ENCODE measurements around the gene TMEM212.

TMEM212 gene

DNA sequence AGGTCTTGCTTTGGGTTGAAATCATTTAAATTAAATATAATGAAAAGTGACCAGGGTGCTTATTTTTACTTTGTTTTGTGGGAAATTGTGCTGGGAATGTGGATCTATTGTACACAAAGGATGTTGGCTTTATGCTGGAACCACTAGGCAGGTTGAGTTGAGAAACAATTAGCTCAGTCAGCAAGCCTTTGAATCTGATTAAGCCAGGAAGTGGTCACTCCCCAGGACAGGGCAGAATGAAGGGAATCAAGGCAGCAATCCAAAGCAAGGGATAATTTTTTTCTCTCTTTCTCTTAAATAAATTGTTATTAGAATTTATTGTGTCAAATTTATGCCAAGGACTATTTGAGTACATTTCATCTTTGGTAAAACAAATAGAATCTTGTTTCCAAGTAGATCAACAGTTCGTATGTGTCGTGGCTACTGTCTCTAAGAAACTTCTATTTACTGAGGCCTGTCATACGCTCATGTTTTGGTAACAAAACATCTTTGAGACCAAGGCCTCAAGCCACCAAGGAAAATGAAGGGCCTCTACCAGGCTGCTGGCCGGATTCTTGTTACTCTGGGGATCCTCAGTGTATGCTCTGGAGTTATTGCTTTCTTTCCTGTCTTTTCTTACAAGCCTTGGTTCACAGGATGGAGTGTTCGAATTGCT, at the start of gene TMEM212:
Gene TMEM212, plus strand, starts transcription at position 486 of the 655 bp plus-strand sequence. Its CDS starts 35 bp downstream, at position 521.
- Histone ChIP-seq H3K4me1 (ENCODE audit: control insufficient read depth, insufficient read depth, low read length) (peaks cover 7% of the 10 kb centered on the region), H3K9ac (ENCODE audit: low read depth, low read length) (no peak within 1 kb of the TSS), H3K27ac (ENCODE audit: low read depth, low read length) (no peak within 1 kb of the TSS), H3K4me3 (ENCODE audit: low read depth, low read length) (no peak within 1 kb of the TSS), H3K27me3 (ENCODE audit: control insufficient read depth, insufficient read depth, low read length) (no peaks in the 10 kb centered on the region), H3K9me3 (ENCODE audit: control insufficient read depth, insufficient read depth, low read length) (no peaks in the 10 kb centered on the region), H3K36me3 (ENCODE audit: control insufficient read depth, insufficient read depth, low read length) (no peaks in the 10 kb centered on the region)

GRCh38 chr3:171796625-171797264, 46.4 kb upstream of the TMEM212 start:
- no peaks in the 10 kb centered on the region for H3K9me3 ChIP-seq (ENCODE audit: control insufficient read depth, insufficient read depth, low read length)
- H3K27ac ChIP-seq (ENCODE audit: low read depth, low read length) = no peak overlapping the region
- H3K9ac ChIP-seq (ENCODE audit: low read depth, low read length) = no peak overlapping the region
- H3K4me3 ChIP-seq (ENCODE audit: low read depth, low read length) = no peak overlapping the region
- H3K36me3 ChIP-seq (ENCODE audit: control insufficient read depth, insufficient read depth, low read length) = no peaks in the 10 kb centered on the region
- peaks cover 18% of the 10 kb centered on the region for H3K4me1 ChIP-seq (ENCODE audit: control insufficient read depth, insufficient read depth, low read length)
- H3K27me3 ChIP-seq (ENCODE audit: control insufficient read depth, insufficient read depth, low read length) = no peaks in the 10 kb centered on the region

DNA sequence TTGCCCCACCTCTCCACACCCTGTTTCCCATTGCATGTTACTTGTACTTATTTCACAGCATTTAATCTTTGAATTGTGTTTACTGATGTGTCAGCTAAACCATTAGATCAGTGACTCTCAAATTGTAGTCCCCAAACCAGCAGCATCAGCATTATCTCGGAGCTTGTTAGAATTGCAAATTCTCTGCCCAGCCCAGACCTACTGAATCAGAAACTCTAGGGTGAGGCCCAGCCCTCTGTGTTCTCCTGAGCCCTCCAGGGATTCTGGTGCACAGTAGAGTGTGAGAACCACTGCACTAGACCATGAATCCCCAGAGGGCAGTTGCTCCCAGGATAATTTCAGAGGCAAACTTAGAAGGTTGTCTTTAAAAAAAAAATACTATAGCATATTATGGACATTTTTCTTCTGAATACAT, 45.9 kb upstream of the TMEM212 start:
- Histone ChIP-seq H3K4me1 (ENCODE audit: control insufficient read depth, insufficient read depth, low read length) (peaks cover 15% of the 10 kb centered on the region), H3K4me3 (ENCODE audit: low read depth, low read length) (no peak overlapping the region), H3K9me3 (ENCODE audit: control insufficient read depth, insufficient read depth, low read length) (no peaks in the 10 kb centered on the region), H3K27me3 (ENCODE audit: control insufficient read depth, insufficient read depth, low read length) (no peaks in the 10 kb centered on the region), H3K9ac (ENCODE audit: low read depth, low read length) (no peak overlapping the region), H3K36me3 (ENCODE audit: control insufficient read depth, insufficient read depth, low read length) (no peaks in the 10 kb centered on the region), H3K27ac (ENCODE audit: low read depth, low read length) (no peak overlapping the region)

- Histone ChIP-seq H3K36me3 (ENCODE audit: control insufficient read depth, insufficient read depth, low read length) (no peaks in the 10 kb centered on the region), H3K27me3 (ENCODE audit: control insufficient read depth, insufficient read depth, low read length) (no peaks in the 10 kb centered on the region), H3K27ac (ENCODE audit: low read depth, low read length) (no peak overlapping the region), H3K4me1 (ENCODE audit: control insufficient read depth, insufficient read depth, low read length) (peaks cover 15% of the 10 kb centered on the region), H3K9me3 (ENCODE audit: control insufficient read depth, insufficient read depth, low read length) (no peaks in the 10 kb centered on the region), H3K4me3 (ENCODE audit: low read depth, low read length) (no peak overlapping the region), H3K9ac (ENCODE audit: low read depth, low read length) (no peak overlapping the region)
These were observed 45.3 kb upstream of the TMEM212 start for GRCh38 chr3:171797873-171798272.

DNA sequence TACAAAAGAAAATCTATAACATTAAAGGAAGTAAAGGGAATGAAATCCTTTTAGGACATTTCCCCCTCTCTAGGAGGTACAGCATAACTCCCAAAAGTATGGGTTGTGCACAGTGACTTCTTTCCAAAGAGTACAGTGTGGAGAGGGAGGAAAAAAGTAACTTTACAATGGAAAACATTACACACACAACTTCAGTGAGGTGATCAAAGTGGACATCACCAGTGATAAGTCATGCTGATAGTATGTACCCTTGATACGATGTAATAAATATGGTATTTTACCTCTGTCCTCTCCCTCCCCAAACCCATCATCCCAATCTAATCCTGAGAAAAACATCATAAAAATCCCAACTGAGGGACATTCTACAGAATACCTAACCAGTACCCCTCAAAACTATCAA, 43.6 kb upstream of the TMEM212 start:
- Histone ChIP-seq H3K9me3 (ENCODE audit: control insufficient read depth, insufficient read depth, low read length) (no peaks in the 10 kb centered on the region), H3K4me3 (ENCODE audit: low read depth, low read length) (no peak overlapping the region), H3K27me3 (ENCODE audit: control insufficient read depth, insufficient read depth, low read length) (no peaks in the 10 kb centered on the region), H3K36me3 (ENCODE audit: control insufficient read depth, insufficient read depth, low read length) (no peaks in the 10 kb centered on the region), H3K4me1 (ENCODE audit: control insufficient read depth, insufficient read depth, low read length) (peaks cover 15% of the 10 kb centered on the region), H3K9ac (ENCODE audit: low read depth, low read length) (no peak overlapping the region), H3K27ac (ENCODE audit: low read depth, low read length) (no peak overlapping the region)

- no peaks in the 10 kb centered on the region for H3K36me3 ChIP-seq (ENCODE audit: control insufficient read depth, insufficient read depth, low read length)
- no peak overlapping the region for H3K4me3 ChIP-seq (ENCODE audit: low read depth, low read length)
- H3K9me3 ChIP-seq (ENCODE audit: control insufficient read depth, insufficient read depth, low read length) = no peaks in the 10 kb centered on the region
- H3K4me1 ChIP-seq (ENCODE audit: control insufficient read depth, insufficient read depth, low read length) = peaks cover 15% of the 10 kb centered on the region
- no peak overlapping the region for H3K9ac ChIP-seq (ENCODE audit: low read depth, low read length)
- H3K27ac ChIP-seq (ENCODE audit: low read depth, low read length) = no peak overlapping the region
- no peaks in the 10 kb centered on the region for H3K27me3 ChIP-seq (ENCODE audit: control insufficient read depth, insufficient read depth, low read length)
These were observed 41.2 kb upstream of the TMEM212 start for GRCh38 chr3:171801738-171802589.

DNA sequence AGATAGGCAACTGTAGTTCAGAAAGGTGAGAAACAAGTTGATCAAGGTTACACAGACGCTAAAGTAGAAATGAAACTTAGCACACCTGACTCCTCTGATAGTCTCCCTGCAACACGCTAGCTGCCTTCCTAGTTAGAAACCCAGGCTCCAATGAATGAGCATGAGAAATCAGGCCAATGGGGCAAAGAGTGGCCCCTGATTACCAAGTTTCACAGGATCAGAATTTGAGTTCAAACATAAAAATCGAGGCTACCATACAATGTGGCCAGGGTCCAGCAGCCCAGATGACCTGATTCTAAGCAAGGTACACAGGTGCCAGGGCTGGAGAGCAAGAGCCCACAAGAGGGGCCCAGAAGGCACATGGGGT, 40.6 kb upstream of the TMEM212 start:
- Histone ChIP-seq H3K36me3 (ENCODE audit: control insufficient read depth, insufficient read depth, low read length) (no peaks in the 10 kb centered on the region), H3K4me1 (ENCODE audit: control insufficient read depth, insufficient read depth, low read length) (peaks cover 9% of the 10 kb centered on the region), H3K27me3 (ENCODE audit: control insufficient read depth, insufficient read depth, low read length) (no peaks in the 10 kb centered on the region), H3K27ac (ENCODE audit: low read depth, low read length) (no peak overlapping the region), H3K9ac (ENCODE audit: low read depth, low read length) (no peak overlapping the region), H3K4me3 (ENCODE audit: low read depth, low read length) (no peak overlapping the region), H3K9me3 (ENCODE audit: control insufficient read depth, insufficient read depth, low read length) (no peaks in the 10 kb centered on the region)

DNA sequence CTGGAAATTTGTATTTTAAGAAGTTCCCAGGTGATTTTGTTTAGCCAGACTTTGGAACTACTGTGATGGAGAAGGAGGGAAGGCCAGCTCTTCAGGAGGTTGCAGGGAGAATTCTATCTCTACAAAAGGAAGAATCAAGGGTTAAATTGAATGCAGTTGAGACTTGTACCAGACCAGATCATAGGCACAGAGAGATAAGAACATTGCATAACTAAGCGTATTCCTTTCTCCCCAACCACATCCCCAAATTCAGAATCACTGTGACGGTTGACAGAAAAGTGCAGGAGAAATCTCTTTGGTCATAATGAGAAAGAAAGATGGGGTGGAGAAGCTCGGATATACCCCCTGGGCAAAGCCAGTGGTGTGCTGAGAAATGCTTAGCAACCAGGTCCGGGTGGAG, 40.1 kb upstream of the TMEM212 start:
- no peak overlapping the region for H3K27ac ChIP-seq (ENCODE audit: low read depth, low read length)
- H3K36me3 ChIP-seq (ENCODE audit: control insufficient read depth, insufficient read depth, low read length) = no peaks in the 10 kb centered on the region
- H3K9me3 ChIP-seq (ENCODE audit: control insufficient read depth, insufficient read depth, low read length) = no peaks in the 10 kb centered on the region
- H3K9ac ChIP-seq (ENCODE audit: low read depth, low read length) = no peak overlapping the region
- H3K27me3 ChIP-seq (ENCODE audit: control insufficient read depth, insufficient read depth, low read length) = no peaks in the 10 kb centered on the region
- peaks cover 4% of the 10 kb centered on the region for H3K4me1 ChIP-seq (ENCODE audit: control insufficient read depth, insufficient read depth, low read length)
- no peak overlapping the region for H3K4me3 ChIP-seq (ENCODE audit: low read depth, low read length)

- Histone ChIP-seq H3K27ac (ENCODE audit: low read depth, low read length) (no peak overlapping the region), H3K4me1 (ENCODE audit: control insufficient read depth, insufficient read depth, low read length) (no peaks in the 10 kb centered on the region), H3K27me3 (ENCODE audit: control insufficient read depth, insufficient read depth, low read length) (peaks cover 9% of the 10 kb centered on the region), H3K36me3 (ENCODE audit: control insufficient read depth, insufficient read depth, low read length) (no peaks in the 10 kb centered on the region), H3K9me3 (ENCODE audit: control insufficient read depth, insufficient read depth, low read length) (no peaks in the 10 kb centered on the region), H3K4me3 (ENCODE audit: low read depth, low read length) (no peak overlapping the region), H3K9ac (ENCODE audit: low read depth, low read length) (no peak overlapping the region)
These were observed 38.3 kb upstream of the TMEM212 start for GRCh38 chr3:171804618-171805389.

DNA sequence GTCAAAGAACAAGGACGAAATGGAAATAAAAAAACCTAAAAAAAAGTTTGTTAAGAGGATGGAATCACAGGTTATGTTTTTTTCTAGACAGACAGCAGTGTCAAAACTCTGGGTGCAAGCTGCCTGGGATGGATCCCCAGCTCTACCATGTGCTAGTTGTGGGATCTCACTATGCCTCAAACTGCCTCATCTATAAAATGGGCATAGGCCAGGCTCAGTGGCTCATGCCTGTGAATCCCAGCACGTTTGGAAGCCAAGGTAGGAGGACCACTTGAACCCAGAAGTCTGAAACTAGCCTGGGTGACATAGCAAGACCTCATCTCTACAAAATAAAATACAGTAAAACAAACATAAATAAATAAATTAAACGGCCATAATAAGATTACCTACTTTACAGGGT, 37.5 kb upstream of the TMEM212 start:
- Histone ChIP-seq H3K4me1 (ENCODE audit: control insufficient read depth, insufficient read depth, low read length) (no peaks in the 10 kb centered on the region), H3K36me3 (ENCODE audit: control insufficient read depth, insufficient read depth, low read length) (no peaks in the 10 kb centered on the region), H3K27ac (ENCODE audit: low read depth, low read length) (no peak overlapping the region), H3K4me3 (ENCODE audit: low read depth, low read length) (no peak overlapping the region), H3K9ac (ENCODE audit: low read depth, low read length) (no peak overlapping the region), H3K27me3 (ENCODE audit: control insufficient read depth, insufficient read depth, low read length) (peaks cover 18% of the 10 kb centered on the region), H3K9me3 (ENCODE audit: control insufficient read depth, insufficient read depth, low read length) (no peaks in the 10 kb centered on the region)

All from HUES48 (cell line).